Dermis blood vessel endothelial cell (primary cell): ENCODE results near the gene SLC26A11. TPM values are rescaled to one million over a fixed set of nuclear protein-coding genes. Genes with fewer than 3 reads are reported as not detected.
"Not testable (repeated sequence)": the region's sequence is repeated elsewhere in the genome, so short reads cannot be mapped to it uniquely, and the experiment has no call there.

Experiments
- DNase-seq: peaks from one replicate; pipeline ENCODE4 v3.0.0; 2010
- total RNA-seq: library from RNA; depleted of rRNA; stranded (reverse); fragments of >200 nt; gene quantifications from 2 replicates; pipeline ENCODE4 v1.2.3, GENCODE V29; 2014

SLC26A11 gene
- total RNA-seq, 1 donor from 2014 or later = 13.3 TPM

DNA sequence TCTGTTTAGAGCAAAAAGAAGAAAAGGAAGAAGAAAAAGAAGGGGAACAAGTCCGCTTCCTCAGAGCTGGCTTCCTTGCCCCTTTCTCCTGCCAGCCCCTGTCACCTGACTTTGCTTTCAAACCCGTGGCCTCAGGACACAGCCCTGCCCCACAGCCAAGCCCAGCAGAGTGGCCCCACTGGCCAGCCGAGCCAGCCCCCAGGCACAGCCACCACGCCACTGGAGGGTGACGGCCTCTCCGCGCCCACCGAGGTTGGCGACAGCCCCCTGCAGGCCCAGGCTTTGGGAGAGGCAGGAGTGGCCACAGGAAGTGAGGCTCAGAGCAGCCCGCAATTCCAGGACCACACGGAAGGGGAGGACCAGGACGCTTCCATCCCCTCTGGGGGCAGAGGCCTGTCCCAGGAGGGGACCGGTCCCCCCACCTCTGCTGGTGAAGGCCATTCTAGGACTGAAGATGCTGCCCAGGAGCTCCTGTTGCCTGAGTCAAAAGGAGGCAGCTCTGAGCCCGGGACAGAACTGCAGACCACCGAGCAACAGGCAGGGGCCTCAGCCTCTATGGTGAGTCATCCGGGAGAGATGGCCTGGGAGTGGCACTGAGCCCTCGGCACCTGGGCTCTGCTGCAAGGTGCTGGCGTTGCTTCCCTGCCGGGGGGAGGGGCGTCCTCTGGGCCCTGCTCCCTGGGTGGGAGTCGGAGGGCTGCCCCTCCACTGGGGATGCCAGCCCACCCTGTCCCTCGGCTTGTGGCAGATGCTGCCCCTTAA is 67.8 kb downstream of the SLC26A11 start:
- DNase-seq = no peak

DNA sequence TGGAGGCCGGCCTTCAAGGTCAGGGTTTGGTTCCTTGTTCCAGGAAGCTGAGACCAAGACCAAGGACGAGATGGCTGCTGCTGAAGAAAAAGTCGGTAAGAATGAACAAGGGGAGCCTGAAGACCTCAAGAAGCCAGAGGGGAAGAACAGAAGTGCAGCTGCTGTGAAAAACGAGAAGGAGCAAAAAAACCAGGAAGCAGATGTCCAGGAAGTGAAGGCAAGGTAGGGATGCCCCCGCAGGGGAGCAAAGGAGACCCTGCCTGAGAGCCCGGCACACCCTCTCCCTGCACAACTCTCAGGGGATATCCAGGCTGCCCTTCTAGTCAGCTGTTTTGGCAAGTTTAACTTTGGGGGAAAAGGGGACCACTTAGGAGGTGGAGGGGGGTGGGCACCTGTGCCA is 69.4 kb downstream of the SLC26A11 start:
- DNase-seq = no peak

DNA sequence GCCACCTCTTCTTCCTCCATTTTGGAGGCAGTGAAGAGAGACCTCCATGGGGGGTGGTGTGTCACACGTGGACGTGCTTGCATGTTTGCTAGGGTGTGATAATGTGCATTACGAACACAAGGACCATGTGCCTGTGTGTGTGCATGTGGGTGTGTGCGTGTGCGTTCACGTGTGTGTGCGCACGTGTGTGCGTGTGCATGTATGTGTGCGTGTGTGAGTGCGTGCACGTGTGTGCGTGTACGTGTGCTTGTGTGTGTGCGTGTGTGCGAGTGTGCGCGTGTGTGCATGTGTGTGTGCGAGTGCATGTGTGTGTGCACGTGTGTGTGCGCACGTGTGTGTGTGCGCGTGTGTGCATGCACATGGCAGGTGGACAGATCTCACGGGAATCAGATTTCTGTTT is 69.9 kb downstream of the SLC26A11 start:
- no peak for DNase-seq

DNA sequence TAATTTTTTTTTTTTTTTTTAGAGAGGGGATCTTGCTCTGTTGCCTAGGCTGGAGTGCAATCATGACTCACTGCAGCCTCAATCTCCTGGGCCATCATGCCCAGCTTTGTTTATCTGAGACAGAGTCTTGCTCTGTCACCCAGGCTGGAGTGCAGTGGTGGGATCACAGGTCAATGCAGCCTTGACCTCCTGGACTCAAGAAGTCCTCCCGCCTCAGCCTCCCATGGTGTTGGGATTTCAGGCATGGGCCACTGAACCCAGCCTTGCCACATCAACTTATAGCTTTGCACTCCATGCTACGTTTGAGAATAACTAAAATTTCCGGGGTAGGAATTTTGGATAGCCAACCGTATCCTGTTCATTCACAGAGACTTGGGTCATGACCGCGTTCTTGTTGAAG is 71.0 kb downstream of the SLC26A11 start:
- DNase-seq = no peak

DNA sequence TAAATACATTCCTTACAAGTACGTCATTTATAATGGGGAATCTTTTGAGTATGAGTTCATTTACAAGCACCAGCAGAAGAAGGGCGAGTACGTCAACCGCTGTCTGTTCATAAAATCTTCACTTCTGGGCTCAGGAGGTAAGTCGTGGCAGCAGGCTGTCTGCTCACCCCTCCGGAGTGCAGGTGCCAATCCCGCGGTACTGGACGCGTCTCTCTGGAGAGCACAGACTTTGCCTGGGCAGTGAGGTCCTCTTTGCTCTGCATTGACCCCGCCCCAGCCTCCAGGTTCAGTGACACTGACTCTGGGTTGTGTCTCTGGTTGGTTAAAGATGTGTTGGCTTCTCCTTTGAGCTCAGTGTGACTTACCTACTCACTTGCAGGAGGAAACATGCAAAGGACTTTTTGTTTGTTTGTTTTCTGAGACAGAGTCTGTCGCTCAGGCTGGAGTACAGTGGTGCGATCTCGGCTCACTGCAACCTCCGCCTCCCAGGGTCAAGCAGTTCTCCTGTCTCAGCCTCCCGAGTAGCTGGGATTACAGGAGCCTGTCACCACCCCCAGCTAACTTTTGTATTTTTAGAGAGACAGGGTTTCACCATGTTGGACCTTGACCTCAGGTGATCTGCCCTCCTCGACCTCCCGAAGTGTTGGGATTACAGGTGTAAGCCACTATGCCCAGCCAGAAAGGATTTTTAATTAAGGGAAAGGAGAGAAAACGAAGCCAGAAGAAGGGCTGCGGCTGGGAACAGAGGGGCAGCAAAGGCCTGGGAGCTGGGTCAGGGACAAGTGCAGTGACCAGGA is 71.7 kb downstream of the SLC26A11 start:
- no peak for DNase-seq

DNA sequence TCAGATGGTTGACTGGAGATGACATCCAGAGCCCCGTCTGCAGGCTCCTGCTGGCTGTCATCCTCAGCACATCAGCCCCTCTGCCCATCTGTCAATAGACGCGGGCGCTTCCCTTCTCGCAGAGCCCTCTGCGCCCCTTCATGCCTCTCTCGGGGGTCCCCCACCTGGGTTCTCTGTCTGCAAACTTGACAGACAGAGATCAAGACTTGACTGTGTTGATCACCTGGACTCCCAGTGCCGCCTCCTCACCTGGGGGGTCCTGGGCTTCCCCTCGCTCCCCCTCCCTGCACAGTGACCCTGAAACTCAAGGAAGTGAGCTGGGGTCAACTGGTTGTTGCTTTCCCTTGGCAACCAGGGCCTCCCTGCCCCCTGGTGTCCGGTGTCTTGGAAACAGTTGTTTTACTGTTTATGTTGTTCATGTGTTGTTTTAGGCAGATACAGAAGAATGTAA is 72.3 kb downstream of the SLC26A11 start:
- no peak for DNase-seq

DNA sequence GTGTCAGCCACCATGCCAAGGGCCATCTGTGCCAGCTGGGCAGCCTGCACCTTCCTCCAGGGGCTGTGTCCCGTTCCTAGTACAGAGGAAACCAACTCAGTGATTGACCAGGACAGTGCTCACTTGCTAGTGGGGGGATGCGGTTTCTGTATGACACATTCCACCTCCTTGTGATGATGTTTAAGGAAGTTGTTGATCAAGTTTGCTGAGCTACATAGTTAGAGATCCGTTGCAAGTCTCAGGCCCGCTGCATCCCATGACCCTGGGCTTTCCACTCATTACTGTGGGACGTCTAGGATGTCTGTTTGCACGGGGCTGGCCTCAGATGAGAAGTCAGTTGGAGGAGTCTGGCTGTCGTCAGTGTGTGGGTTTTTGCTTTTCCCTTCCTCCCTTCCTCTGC is 74.0 kb downstream of the SLC26A11 start:
- no peak for DNase-seq

DNA sequence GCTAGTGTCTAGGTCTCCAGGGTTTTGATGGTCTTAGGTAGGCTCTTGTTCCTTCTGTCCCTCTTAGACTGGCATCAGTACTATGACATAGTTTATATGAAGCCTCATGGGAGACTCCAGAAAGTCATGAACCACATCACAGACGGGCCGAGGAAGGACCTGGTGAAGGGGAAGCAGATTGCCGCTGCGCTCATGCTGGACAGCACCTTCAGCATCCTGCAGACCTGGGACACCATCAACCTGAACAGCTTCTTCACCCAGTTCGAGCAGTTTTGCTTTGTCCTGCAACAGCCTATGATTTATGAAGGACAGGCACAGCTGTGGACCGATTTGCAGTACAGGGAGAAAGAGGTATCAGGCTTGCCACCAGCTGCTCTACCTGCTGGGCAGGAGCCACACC is 74.4 kb downstream of the SLC26A11 start:
- no peak for DNase-seq

DNA sequence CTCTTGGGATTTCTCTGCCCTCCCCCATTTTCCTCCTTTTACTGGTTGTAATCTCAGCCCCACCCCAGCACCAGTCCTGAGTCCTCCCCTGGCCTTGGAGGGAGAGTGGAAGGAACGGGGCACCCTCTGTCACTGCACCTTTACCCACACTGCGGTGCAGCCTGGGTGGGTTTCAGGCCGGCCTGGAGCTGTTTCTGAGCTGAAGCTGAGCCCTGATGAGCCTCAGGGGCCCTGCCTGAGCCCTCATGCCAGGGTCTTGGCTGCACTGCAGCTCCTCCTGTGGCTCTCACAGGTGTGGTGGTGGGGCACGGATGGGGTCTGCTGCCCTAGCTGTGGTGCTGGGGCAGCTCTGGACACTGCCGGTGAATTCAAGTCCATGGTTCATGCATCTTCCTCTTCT is 74.9 kb downstream of the SLC26A11 start:
- no peak for DNase-seq

DNA sequence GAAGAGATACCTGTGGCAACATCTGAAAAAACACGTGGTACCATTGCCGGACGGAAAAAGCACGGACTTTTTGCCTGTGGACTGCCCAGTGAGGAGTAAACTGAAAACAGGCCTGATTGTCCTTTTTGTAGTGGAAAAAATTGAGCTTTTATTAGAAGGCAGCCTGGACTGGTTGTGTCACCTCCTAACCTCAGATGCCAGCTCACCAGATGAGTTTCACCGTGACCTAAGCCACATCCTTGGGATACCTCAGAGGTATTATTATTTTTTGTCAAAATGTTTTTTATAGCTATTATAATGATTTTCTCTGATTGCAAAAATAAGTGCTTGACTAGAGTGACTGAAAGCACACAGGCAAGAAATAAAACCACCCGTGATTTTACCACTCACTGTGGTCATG is 75.3 kb downstream of the SLC26A11 start:
- no peak for DNase-seq

DNA sequence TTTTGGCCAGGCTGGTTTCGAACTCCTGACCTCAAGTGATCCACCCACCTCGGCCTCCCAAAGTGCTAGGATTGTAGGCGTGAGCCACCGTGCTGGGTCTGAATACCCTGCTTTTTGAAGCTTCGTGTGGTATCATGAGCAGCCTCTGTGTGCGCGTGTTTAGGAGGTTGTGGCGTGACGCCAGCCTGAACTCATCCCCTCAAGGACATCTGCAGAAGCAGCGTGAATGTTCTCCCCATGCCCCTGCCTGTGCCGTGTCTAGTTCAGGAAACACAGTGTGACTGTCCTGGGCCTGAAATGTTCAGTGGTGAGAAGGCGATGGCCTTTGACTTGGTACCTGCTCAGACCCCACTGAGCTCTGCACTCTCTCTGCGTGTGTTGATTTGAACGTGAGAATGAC is 76.0 kb downstream of the SLC26A11 start:
- no peak for DNase-seq

DNA sequence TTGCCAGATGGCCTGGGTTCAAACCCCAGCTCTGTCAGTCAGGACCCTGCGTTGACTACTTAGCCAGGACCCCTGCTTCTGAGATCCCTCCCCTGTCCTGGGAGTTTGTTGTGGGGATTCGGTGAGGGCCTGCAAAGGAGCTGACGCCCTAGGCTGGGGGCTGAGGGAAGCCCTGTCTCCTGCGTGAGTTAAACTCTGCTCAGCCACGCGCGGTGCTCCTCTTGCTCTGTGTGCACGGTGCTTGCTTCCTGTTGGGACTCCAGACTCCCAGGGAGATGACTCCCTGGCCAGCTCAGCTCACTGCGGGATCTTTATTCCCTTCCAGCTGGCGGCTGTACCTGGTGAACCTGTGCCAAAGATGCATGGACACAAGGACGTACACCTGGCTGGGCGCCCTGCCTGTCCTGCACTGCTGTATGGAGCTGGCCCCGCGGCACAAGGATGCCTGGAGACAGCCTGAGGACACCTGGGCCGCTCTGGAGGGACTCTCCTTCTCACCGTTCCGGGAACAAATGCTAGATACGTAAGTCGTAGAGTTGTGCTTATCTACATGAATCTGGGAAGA is 77.9 kb downstream of the SLC26A11 start:
- no peak for DNase-seq

DNA sequence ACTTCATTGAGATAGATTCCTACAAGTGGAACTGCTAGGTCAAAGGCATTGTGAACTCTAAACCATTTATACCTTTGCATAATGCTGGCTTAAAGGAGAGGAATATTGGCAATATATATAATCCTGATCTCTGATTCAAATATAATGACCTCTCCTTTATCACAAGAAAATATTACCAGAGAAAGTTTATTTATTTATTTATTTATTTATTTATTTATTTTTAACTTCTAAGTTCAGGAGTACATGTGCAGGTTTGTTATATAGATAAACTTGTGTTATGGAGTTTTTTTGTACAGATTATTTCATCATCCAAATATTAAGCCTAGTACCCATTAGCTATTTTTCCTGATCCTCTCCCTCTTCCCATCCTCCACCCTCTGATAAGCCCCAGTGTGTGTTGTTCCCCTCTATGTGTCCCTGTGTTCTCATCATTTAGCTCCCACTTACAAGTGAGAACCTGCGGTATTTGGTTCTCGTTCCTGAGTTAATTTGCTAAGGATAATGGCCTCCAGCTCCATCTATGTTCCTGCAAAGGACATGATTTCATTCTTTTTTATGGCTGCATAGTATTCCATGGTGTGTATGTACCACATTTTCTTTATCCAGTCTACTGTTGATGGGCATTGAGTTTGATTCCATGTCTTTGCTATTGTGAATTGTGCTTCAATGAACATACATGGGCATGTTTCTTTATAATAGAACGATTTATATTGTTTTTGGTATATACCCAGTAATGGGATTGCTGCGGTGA is 79.3 kb downstream of the SLC26A11 start:
- DNase-seq = not testable (repeated sequence)

DNA sequence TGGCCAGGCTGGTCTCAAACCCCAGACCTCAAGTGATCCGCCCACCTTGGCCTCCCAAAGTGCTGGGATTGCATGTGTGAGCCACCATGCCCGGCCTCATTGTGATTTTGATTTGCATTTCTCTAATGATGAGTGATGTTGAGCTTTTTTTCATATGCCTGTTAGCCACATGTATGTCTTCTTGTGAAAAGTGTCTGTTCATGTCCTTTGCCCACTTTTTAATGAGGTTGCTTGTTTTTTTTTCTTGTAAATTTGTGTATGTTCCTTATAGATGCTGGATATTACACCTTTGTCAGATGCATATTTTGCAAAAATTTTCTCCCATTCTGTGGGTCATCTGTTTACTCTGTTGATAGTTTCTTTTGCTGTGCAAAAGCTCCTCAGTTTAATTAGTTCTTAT is 80.5 kb downstream of the SLC26A11 start:
- not testable (repeated sequence) for DNase-seq

Other genes starting within 250 kb of the SLC26A11 start
- gene TBC1D16, start 184.6 kb upstream of the SLC26A11 start, total RNA-seq = 44.9 and 61.8 TPM in 2 replicates
- 1.4 and 2.2 TPM in 2 replicates for gene CCDC40, start 183.8 kb upstream of the SLC26A11 start, total RNA-seq
- gene GAA, start 118.8 kb upstream of the SLC26A11 start, total RNA-seq = 47.7 and 52.4 TPM in 2 replicates
- 99.6 and 235 TPM in 2 replicates for gene EIF4A3, start 73.3 kb upstream of the SLC26A11 start, total RNA-seq
- gene CARD14, start 50.4 kb upstream of the SLC26A11 start, total RNA-seq = 0.34 and 1.1 TPM in 2 replicates
- 14.3 and 20.3 TPM in 2 replicates for gene SGSH, start 94 bp upstream of the SLC26A11 start, total RNA-seq
- 111 and 162 TPM in 2 replicates for gene RNF213, start 40.4 kb downstream of the SLC26A11 start, total RNA-seq
- gene ENDOV, start 194.7 kb downstream of the SLC26A11 start, total RNA-seq = 19.5 and 27.6 TPM in 2 replicates